OCI-LY1 (cell line): Measurements from ENCODE around the gene GORAB.

ENCODE experiments used
- CTCF ChIP-seq: fragments of 200-600 bp; sonication (generic), shearing (Covaris generic); IDR thresholded peaks from 2 replicates; pipeline ENCODE4 v1.5.1; 2017; ENCODE audit warnings: mild to moderate bottlenecking, antibody characterized with exemption, low read length, moderate library complexity, mixed read lengths
- EZH2 ChIP-seq: fragments of 200-600 bp; sonication (generic), shearing (Covaris generic); IDR thresholded peaks from 2 replicates; pipeline ENCODE4 v1.8.0; 2017; ENCODE audit warnings: borderline replicate concordance, mixed run types, mild to moderate bottlenecking, antibody characterized with exemption, low read length, moderate library complexity, mixed read lengths

- TF ChIP-seq CTCF (no peak), EZH2 (no peak)
Measured at GRCh38 chr1:170535418-170535817, 3.5 kb downstream of the GORAB start.
